Sigmoid colon (tissue), 4 donors: Measurements from ENCODE around the gene FOXC1.

Experiments used
- CTCF ChIP-seq, 4 experiments: fragments of 450-650 bp in 3 of 4; fragments of 200-600 bp in 1 of 4; IDR thresholded peaks; one replicate each; pipeline ENCODE4 v1.5.1; 2016 to 2019; ENCODE audit warnings: antibody characterized with exemption in 4 of 4, mild to moderate bottlenecking in 3 of 4, moderate library complexity in 2 of 4
- EP300 ChIP-seq, 4 donors: sonication (generic); formaldehyde crosslinking; IDR thresholded peaks; one replicate each; pipeline ENCODE4 v1.6.1; 2017; ENCODE audit warnings: antibody characterized with exemption in 4 of 4
- POLR2A ChIP-seq, 2 donors: fragments of 450-650 bp; IDR thresholded peaks; one replicate each; pipeline ENCODE4 v1.6.1; 2016; ENCODE audit warnings: antibody characterized with exemption in 2 of 2, mild to moderate bottlenecking in 2 of 2, moderate library complexity in 2 of 2
- POLR2AphosphoS5 ChIP-seq, 4 donors: sonication (generic); formaldehyde crosslinking; IDR thresholded peaks; one replicate each; pipeline ENCODE4 v1.6.1; 2017; ENCODE audit warnings: antibody characterized with exemption in 4 of 4

- TF ChIP-seq CTCF (IDR thresholded peaks at IDR 0.05) (no peak), EP300 (IDR thresholded peaks at IDR 0.05) (no peak), POLR2AphosphoS5 (IDR thresholded peaks at IDR 0.05) (no peak), POLR2A (IDR thresholded peaks at IDR 0.05) (no peak)
Measured at GRCh38 chr6:1572892-1573291, 36.8 kb upstream of the FOXC1 start.
